ENCODE results near the gene NOTCH1. TPM values are rescaled to one million over a fixed set of nuclear protein-coding genes. Genes with fewer than 3 reads are reported as not detected.

The NOTCH1 gene
- polyA plus RNA-seq, 2 of the 4 experiments (the other 2 are of a cell fraction) = 0.88 to 5.7 TPM

DNA sequence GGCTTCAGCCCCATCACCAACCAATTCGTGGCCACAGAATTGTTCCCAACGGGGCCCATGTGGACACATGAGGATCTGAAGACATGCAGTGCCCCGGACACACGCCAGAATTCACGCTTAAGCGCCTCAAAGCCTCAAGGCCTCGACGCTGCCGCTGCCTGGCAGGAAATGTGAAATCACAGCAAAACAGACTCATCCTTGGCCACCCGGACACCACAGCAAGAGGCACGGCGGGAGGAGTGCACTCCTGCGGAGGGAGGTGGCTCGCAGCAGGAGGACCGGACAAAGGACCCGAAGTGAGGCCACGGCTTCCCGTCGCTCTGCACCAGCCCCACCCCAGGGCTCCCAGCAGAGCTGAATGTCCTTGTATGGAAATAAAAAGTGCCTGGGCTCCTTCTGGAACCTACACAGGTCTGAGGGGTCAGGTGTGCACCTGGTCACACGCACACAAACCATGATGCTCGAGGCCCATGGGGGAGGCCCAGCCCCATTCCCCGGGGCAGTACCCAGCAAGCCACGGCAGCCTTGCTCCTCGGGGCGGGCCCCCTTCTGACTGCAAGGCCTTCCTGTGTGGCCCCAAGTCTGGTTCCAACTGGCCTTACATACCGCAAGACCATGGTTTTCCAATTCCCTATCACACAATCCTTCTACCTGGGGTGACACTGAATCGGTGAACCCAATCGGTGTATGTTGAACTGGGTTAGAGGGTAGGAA, 73.1 kb downstream of the NOTCH1 start:
- WGBS (ENCODE audit: missing lambda C conversion rate) = 97% methylated on average over 28 of the region's 28 CpGs
- DNase-seq (ENCODE audit: low read depth in 1 of 2, low spot score in 1 of 2) (no peak), FAIRE-seq (no peak), ATAC-seq (no peak)
- Histone ChIP-seq H3K9me3 (no peaks in the 10 kb centered on the region), H3K4me2 (no peak overlapping the region), H3K4me1 (no peaks in the 10 kb centered on the region), H3K27ac (no peak overlapping the region), H3K4me3 (no peak overlapping the region)
- ChIA-PET POLR2A (no interaction called here), CTCF (interaction anchor here (0.8 to 2.9 kb wide), 2 partner anchors 11 to 12 kb away, joined by 3 to 14 read pairs; no protein-coding TSS in a partner anchor)
- TF ChIP-seq TFCP2L1 (CRISPR knock-in tag; IDR thresholded peaks at IDR 0.05) = no peak
- TF ChIP-seq JUNB (IDR thresholded peaks at IDR 0.05) = no peak
- no peak for TF ChIP-seq RFX5 (IDR thresholded peaks at IDR 0.05)
- TF ChIP-seq POLR2AphosphoS2 (conservative IDR thresholded peaks at IDR 0.05; ENCODE audit: low read length) = 0 out of 2 replicates have a peak, but pooled peaks have one; percentile 67
- TF ChIP-seq CHD2 (IDR thresholded peaks at IDR 0.05; ENCODE audit: low read length, partially characterized antibody) = no peak
- no peak for TF ChIP-seq TP53 (CRISPR knock-in tag; IDR thresholded peaks at IDR 0.05)

DNA sequence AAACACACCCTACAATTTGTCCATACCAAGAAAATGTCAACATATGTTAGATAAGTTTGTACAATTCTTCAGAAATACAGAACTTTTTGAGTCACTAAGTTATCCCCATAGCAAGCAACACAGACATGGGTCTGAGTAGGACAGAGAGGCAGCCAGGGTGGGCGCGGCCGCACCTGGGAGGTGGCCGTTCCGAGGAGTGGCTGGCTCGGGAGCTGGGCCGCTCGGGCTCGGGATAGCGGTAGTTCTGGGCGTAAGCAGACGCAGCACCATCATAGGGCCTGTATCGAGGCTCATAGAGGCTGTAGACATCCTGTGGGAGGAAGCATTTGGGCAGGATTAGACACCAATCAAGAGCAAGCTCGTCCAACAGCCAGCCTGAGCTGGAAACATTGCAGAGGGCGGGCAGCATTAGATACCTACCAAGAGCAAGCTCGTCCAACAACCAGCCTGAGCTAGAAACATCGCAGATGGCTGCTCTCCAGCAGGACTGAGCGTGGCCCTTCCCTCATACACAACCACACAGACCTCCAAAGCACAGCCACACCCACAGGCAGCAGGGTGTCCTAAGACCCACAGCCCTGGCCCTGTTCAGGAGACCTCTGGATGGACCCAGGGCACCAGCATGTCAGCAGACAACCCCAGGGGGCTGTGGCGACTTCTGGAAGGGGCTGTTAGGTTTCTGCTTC, 73.9 kb downstream of the NOTCH1 start:
- H3K4me1 ChIP-seq = no peaks in the 10 kb centered on the region
- no peak overlapping the region for H3K27ac ChIP-seq
- no peak overlapping the region for H3K4me2 ChIP-seq
- DNase-seq (ENCODE audit: low read depth in 1 of 2, low spot score in 1 of 2) (no peak), ATAC-seq (no peak), FAIRE-seq (no peak)
- H3K4me3 ChIP-seq = no peak overlapping the region
- ChIA-PET POLR2A (no interaction called here), CTCF (interaction anchor here (0.6 to 2.9 kb wide), 6 partner anchors 9 to 225 kb away, joined by 3 to 14 read pairs (median 4); no protein-coding TSS in a partner anchor)
- TF ChIP-seq FOSL2 (IDR thresholded peaks at IDR 0.05) (no peak), FOSL2 (CRISPR knock-in tag; IDR thresholded peaks at IDR 0.05) (no peak), MYC (IDR thresholded peaks at IDR 0.05; ENCODE audit: borderline replicate concordance, low read length) (no peak), MAFK (IDR thresholded peaks at IDR 0.05; ENCODE audit: partially characterized antibody) (no peak), ZNF302 (CRISPR knock-in tag; IDR thresholded peaks at IDR 0.05) (no peak), PHF8 (IDR thresholded peaks at IDR 0.05; ENCODE audit: borderline replicate concordance, low read depth) (no peak), SREBF2 (IDR thresholded peaks at IDR 0.05) (no peak), RFX5 (IDR thresholded peaks at IDR 0.05) (no peak), ZSCAN20 (CRISPR knock-in tag; IDR thresholded peaks at IDR 0.05) (no peak), JUN (IDR thresholded peaks at IDR 0.05) (no peak), SMC3 (IDR thresholded peaks at IDR 0.05) (no peak)
- TF ChIP-seq, protein P1, sequence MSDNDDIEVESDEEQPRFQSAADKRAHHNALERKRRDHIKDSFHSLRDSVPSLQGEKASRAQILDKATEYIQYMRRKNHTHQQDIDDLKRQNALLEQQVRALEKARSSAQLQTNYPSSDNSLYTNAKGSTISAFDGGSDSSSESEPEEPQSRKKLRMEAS (IDR thresholded peaks at IDR 0.05) = no peak
- TF ChIP-seq, protein P2, sequence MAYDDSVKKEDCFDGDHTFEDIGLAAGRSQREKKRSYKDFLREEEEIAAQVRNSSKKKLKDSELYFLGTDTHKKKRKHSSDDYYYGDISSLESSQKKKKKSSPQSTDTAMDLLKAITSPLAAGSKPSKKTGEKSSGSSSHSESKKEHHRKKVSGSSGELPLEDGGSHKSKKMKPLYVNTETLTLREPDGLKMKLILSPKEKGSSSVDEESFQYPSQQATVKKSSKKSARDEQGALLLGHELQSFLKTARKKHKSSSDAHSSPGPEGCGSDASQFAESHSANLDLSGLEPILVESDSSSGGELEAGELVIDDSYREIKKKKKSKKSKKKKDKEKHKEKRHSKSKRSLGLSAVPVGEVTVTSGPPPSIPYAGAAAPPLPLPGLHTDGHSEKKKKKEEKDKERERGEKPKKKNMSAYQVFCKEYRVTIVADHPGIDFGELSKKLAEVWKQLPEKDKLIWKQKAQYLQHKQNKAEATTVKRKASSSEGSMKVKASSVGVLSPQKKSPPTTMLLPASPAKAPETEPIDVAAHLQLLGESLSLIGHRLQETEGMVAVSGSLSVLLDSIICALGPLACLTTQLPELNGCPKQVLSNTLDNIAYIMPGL (CRISPR knock-in tag; IDR thresholded peaks at IDR 0.05; ENCODE audit: borderline replicate concordance) = no peak
- no peaks in the 10 kb centered on the region for H3K9me3 ChIP-seq
- WGBS (ENCODE audit: missing lambda C conversion rate) = 96% methylated on average over 19 of the region's 19 CpGs

DNA sequence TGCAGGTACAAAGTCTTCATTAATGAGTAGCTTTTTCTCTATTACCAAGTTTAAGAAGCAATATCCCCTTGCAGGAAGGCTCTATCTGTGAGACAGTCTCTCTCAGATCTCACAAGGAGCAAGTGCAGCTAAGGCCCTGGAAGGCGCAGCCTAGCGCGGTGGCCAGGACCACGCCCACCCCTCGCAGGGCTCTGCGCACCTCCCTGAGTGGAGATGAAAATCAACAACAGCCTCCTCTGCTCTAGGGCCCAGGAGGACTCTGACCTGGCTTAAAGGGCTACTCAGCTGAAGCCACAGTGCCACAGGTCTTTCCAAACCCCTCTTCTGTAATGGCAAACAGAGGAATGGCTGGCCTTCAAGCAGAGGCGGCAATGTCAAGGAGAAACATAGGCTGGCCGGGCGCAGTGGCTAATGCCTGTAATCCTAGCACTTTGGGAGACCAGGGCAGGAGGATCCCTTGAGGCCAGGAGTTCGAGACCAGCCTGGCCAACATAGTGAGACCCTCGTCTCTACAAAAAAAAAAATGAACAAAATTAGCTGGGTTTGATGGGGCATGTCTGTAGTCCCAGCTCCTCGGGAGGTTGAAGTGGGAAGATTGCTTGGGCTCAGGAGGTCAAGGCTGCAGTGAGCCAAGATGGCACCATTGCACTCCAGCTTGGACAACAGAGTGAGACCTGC, 74.9 kb downstream of the NOTCH1 start:
- H3K4me1 ChIP-seq = no peaks in the 10 kb centered on the region

More for the DNA sequence above, 74.9 kb downstream of the NOTCH1 start:
- ChIA-PET POLR2A (no interaction called here), CTCF (interaction anchor here (0.6 to 2.9 kb wide), 8 partner anchors 8 to 226 kb away, joined by 3 to 14 read pairs (median 4); no protein-coding TSS in a partner anchor)
- Histone ChIP-seq H3K4me2 (no peak overlapping the region), H3K4me3 (no peak overlapping the region), H3K9me3 (no peaks in the 10 kb centered on the region), H3K27ac (no peak overlapping the region)
- WGBS (ENCODE audit: missing lambda C conversion rate) = 97% methylated on average over 6 of the region's 12 CpGs
- TF ChIP-seq EP300 (IDR thresholded peaks at IDR 0.05) (no peak), RNF2 (IDR thresholded peaks at IDR 0.05; ENCODE audit: borderline replicate concordance, low read depth) (no peak)
- ATAC-seq (no peak), FAIRE-seq (no peak), DNase-seq (ENCODE audit: low read depth in 1 of 2, low spot score in 1 of 2) (no peak)
